ENCODE data around the gene UCN2.
"Not testable (repeated sequence)": the region's sequence is repeated elsewhere in the genome, so short reads cannot be mapped to it uniquely, and the experiment has no call there.

UCN2 gene

GRCh38 chr3:48543271-48543866, 20.2 kb downstream of the UCN2 start:
- Mint-ChIP-seq H3K4me1 (ENCODE audit: low read depth) (peaks cover 3% of the 10 kb centered on the region), H3K9me3 (ENCODE audit: low read depth) (no peaks in the 10 kb centered on the region), H3K27me3 (no peaks in the 10 kb centered on the region), H3K27ac (no peak overlapping the region), H3K36me3 (no peaks in the 10 kb centered on the region), H3K4me3 (no peak overlapping the region)

- Mint-ChIP-seq H3K4me3 (no peak overlapping the region), H3K27me3 (no peaks in the 10 kb centered on the region), H3K9me3 (ENCODE audit: low read depth) (no peaks in the 10 kb centered on the region), H3K27ac (no peak overlapping the region), H3K4me1 (ENCODE audit: low read depth) (peaks cover 4% of the 10 kb centered on the region), H3K36me3 (peaks cover 3% of the 10 kb centered on the region)
Measured at GRCh38 chr3:48538451-48538850, 25.1 kb downstream of the UCN2 start.

- no peak overlapping the region for H3K27ac Mint-ChIP-seq
- H3K27me3 Mint-ChIP-seq, result no peaks in the 10 kb centered on the region
- H3K4me1 Mint-ChIP-seq (ENCODE audit: low read depth), result peaks cover 7% of the 10 kb centered on the region
- no peak overlapping the region for H3K4me3 Mint-ChIP-seq
- peaks cover 5% of the 10 kb centered on the region for H3K36me3 Mint-ChIP-seq
- H3K9me3 Mint-ChIP-seq (ENCODE audit: low read depth), result no peaks in the 10 kb centered on the region
Measured at GRCh38 chr3:48536785-48537184, 26.8 kb downstream of the UCN2 start.

GRCh38 chr3:48536116-48536515, 27.5 kb downstream of the UCN2 start:
- H3K4me1 Mint-ChIP-seq (ENCODE audit: low read depth), result peaks cover 7% of the 10 kb centered on the region
- H3K9me3 Mint-ChIP-seq (ENCODE audit: low read depth), result no peaks in the 10 kb centered on the region
- peaks cover 5% of the 10 kb centered on the region for H3K36me3 Mint-ChIP-seq
- H3K4me3 Mint-ChIP-seq, result no peak overlapping the region
- no peaks in the 10 kb centered on the region for H3K27me3 Mint-ChIP-seq
- H3K27ac Mint-ChIP-seq, result no peak overlapping the region

- Mint-ChIP-seq H3K9me3 (ENCODE audit: low read depth) (no peaks in the 10 kb centered on the region), H3K27me3 (no peaks in the 10 kb centered on the region), H3K4me3 (no peak overlapping the region), H3K4me1 (ENCODE audit: low read depth) (peaks cover 7% of the 10 kb centered on the region), H3K27ac (no peak overlapping the region), H3K36me3 (peaks cover 5% of the 10 kb centered on the region)
Measured at GRCh38 chr3:48535578-48535977, 28.0 kb downstream of the UCN2 start.

GRCh38 chr3:48532977-48533337, 30.6 kb downstream of the UCN2 start:
- Mint-ChIP-seq H3K9me3 (ENCODE audit: low read depth) (no peaks in the 10 kb centered on the region), H3K27ac (no peak overlapping the region), H3K27me3 (no peaks in the 10 kb centered on the region), H3K4me3 (no peak overlapping the region), H3K4me1 (ENCODE audit: low read depth) (peaks cover 7% of the 10 kb centered on the region), H3K36me3 (peaks cover 5% of the 10 kb centered on the region)

- no peak overlapping the region for H3K27ac Mint-ChIP-seq
- peaks cover 5% of the 10 kb centered on the region for H3K36me3 Mint-ChIP-seq
- H3K9me3 Mint-ChIP-seq (ENCODE audit: low read depth), result no peaks in the 10 kb centered on the region
- H3K4me1 Mint-ChIP-seq (ENCODE audit: low read depth), result peaks cover 7% of the 10 kb centered on the region
- H3K27me3 Mint-ChIP-seq, result no peaks in the 10 kb centered on the region
- no peak overlapping the region for H3K4me3 Mint-ChIP-seq
Measured at GRCh38 chr3:48532271-48532976, 31.2 kb downstream of the UCN2 start.

- not testable (repeated sequence) for H3K27me3 Mint-ChIP-seq; H3K27ac Mint-ChIP-seq; H3K4me3 Mint-ChIP-seq; H3K36me3 Mint-ChIP-seq; H3K4me1 Mint-ChIP-seq (ENCODE audit: low read depth); H3K9me3 Mint-ChIP-seq (ENCODE audit: low read depth)
Measured at GRCh38 chr3:48530701-48531100, 32.9 kb downstream of the UCN2 start.

- Mint-ChIP-seq H3K27ac (no peak overlapping the region), H3K27me3 (no peaks in the 10 kb centered on the region)
Measured at GRCh38 chr3:48528754-48529153, 34.8 kb downstream of the UCN2 start.

GRCh38 chr3:48528048-48528447, 35.5 kb downstream of the UCN2 start:
- peaks cover 5% of the 10 kb centered on the region for H3K4me1 Mint-ChIP-seq (ENCODE audit: low read depth)
- H3K27ac Mint-ChIP-seq, result no peak overlapping the region
- no peaks in the 10 kb centered on the region for H3K9me3 Mint-ChIP-seq (ENCODE audit: low read depth)
- H3K27me3 Mint-ChIP-seq, result no peaks in the 10 kb centered on the region
- no peak overlapping the region for H3K4me3 Mint-ChIP-seq
- H3K36me3 Mint-ChIP-seq, result peaks cover 2% of the 10 kb centered on the region

More at GRCh38 chr3:48528754-48529153, 34.8 kb downstream of the UCN2 start:
- H3K36me3 Mint-ChIP-seq, result peaks cover 2% of the 10 kb centered on the region
- no peak overlapping the region for H3K4me3 Mint-ChIP-seq
- no peaks in the 10 kb centered on the region for H3K9me3 Mint-ChIP-seq (ENCODE audit: low read depth)
- H3K4me1 Mint-ChIP-seq (ENCODE audit: low read depth), result peaks cover 5% of the 10 kb centered on the region

GRCh38 chr3:48524970-48525369, 38.6 kb downstream of the UCN2 start:
- Mint-ChIP-seq H3K36me3 (no peaks in the 10 kb centered on the region), H3K9me3 (ENCODE audit: low read depth) (no peaks in the 10 kb centered on the region), H3K4me3 (no peak overlapping the region)

GRCh38 chr3:48521635-48522034, 41.9 kb downstream of the UCN2 start:
- H3K27ac Mint-ChIP-seq, result no peak overlapping the region
- H3K9me3 Mint-ChIP-seq (ENCODE audit: low read depth), result no peaks in the 10 kb centered on the region

More at GRCh38 chr3:48524970-48525369, 38.6 kb downstream of the UCN2 start:
- H3K27me3 Mint-ChIP-seq, result no peaks in the 10 kb centered on the region
- H3K4me1 Mint-ChIP-seq (ENCODE audit: low read depth), result peaks cover 3% of the 10 kb centered on the region
- H3K27ac Mint-ChIP-seq, result no peak overlapping the region

GRCh38 chr3:48519277-48519643, 44.3 kb downstream of the UCN2 start:
- Mint-ChIP-seq H3K27ac (no peak overlapping the region), H3K36me3 (no peaks in the 10 kb centered on the region), H3K27me3 (no peaks in the 10 kb centered on the region), H3K4me1 (ENCODE audit: low read depth) (peaks cover 56% of the 10 kb centered on the region), H3K4me3 (no peak overlapping the region), H3K9me3 (ENCODE audit: low read depth) (no peaks in the 10 kb centered on the region)

More at GRCh38 chr3:48521635-48522034, 41.9 kb downstream of the UCN2 start:
- Mint-ChIP-seq H3K36me3 (no peaks in the 10 kb centered on the region), H3K4me3 (no peak overlapping the region), H3K4me1 (ENCODE audit: low read depth) (peaks cover 36% of the 10 kb centered on the region), H3K27me3 (no peaks in the 10 kb centered on the region)

GRCh38 chr3:48518638-48519276, 44.8 kb downstream of the UCN2 start:
- peak overlapping the region; percentile 30 for H3K4me3 Mint-ChIP-seq
- H3K9me3 Mint-ChIP-seq (ENCODE audit: low read depth), result no peaks in the 10 kb centered on the region
- peaks cover 61% of the 10 kb centered on the region for H3K4me1 Mint-ChIP-seq (ENCODE audit: low read depth)
- no peaks in the 10 kb centered on the region for H3K27me3 Mint-ChIP-seq
- H3K36me3 Mint-ChIP-seq, result no peaks in the 10 kb centered on the region
- peak overlapping the region; percentile 22 for H3K27ac Mint-ChIP-seq

GRCh38 chr3:48518069-48518468, 45.5 kb downstream of the UCN2 start:
- Mint-ChIP-seq H3K27ac (no peak overlapping the region), H3K4me1 (ENCODE audit: low read depth) (peaks cover 63% of the 10 kb centered on the region), H3K27me3 (no peaks in the 10 kb centered on the region), H3K9me3 (ENCODE audit: low read depth) (no peaks in the 10 kb centered on the region), H3K36me3 (no peaks in the 10 kb centered on the region), H3K4me3 (no peak overlapping the region)

All from activated naive CD8-positive, alpha-beta T cell (primary cell).